HG02588 (cell line): ENCODE results near the gene MYO1B.

Experiments used
- ATAC-seq: cut with Tn5 transposase; IDR thresholded peaks from one replicate; pipeline ENCODE4 v1.9.1; 2021; ENCODE audit warnings: mild to moderate bottlenecking, moderate library complexity; ENCODE audit not compliant: unreplicated experiment

The MYO1B gene

GRCh38 chr2:191355170-191355758, 110.1 kb downstream of the MYO1B start:
- no peak for ATAC-seq

GRCh38 chr2:191357678-191358077, 112.5 kb downstream of the MYO1B start:
- no peak for ATAC-seq

DNA sequence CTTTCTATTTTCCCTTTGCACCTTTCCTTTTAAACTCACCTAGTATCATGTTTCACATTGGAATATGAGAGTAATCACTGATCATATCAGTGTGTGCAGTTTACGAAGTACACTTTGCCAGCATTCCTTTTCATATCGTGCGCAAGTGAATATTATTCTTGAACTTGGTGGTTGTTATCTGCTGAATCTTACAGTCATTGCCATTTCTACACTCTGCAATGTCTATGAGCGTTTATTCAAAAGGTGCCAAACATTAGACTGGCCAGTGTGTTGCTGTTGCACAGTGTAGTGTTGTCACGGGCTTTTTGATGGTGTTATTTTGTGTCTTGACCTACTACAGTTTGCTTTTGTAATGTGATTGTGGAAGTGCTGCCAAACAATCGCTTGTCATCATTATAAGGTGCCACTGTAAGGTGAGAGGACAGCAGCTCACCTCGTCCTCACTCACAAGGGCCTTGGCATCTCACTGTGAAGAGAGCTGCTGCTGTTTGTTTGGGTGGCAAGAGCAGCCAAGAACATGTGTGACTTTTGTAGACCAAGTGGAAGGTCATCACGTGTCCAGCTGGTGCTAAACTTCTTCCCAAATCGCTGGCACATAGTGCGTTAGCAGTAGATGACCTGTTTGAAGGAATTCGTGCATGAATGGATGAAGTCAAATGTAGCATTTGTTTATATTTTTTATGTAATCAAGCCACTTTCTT, 113.3 kb downstream of the MYO1B start:
- no peak for ATAC-seq

DNA sequence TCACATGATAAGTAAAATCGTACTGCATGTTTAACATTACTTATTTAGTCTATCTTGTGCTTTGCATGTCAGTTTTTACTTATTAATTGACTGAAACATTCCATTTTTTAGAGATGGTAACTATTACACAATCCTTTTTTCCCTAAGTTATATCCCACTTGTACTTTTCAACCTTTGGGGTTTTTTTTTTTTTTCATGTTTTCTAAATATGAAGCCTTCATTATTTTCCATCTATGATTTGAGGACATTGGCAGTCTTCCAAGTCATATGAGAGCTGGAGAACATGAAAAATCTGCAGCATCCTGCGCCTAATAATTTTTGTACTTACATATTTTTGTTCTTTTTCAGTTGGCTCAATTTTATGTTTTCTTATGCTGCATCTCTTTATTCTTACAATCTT, 113.9 kb downstream of the MYO1B start:
- no peak for ATAC-seq

GRCh38 chr2:191360918-191361317, 115.7 kb downstream of the MYO1B start:
- ATAC-seq = no peak

DNA sequence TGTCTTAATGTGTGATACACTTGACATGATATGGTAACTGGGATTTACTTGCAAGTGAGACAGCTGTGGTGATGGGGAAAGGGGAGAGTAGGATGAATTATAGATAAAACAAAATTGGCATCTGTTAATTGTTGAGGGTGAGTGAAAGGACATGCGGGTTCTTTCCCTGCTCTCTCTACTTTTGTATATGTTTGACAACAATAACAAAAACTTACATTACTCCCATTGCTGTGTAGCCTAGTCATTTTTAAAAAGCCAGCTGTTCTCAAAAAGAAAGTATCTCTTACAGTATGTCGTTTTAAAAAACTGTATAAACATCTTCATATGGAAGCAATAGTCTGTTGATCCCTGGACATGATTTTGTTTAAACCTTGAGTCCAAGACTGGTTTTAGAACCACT, 117.6 kb downstream of the MYO1B start:
- no peak for ATAC-seq

DNA sequence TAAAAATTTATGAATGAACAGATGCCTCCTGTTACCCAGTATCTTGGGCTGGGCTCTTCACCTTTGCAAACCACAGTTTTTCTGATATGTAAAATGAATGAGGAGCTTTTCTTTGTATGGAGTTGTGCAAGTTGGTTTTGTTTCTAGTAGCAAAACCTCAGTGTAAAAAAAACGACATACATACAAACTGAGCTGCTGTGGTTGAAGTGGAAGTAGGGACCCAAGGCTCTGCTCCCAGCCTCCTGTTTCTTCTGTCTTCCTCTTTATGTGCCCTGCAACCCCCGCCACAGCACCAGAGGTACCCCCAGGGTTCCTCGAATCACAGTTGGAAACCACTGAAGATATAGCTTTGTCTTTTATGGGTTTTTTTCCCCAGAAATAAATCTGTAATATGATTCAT, 118.1 kb downstream of the MYO1B start:
- ATAC-seq = no peak

GRCh38 chr2:191365089-191365488, 119.9 kb downstream of the MYO1B start:
- ATAC-seq = no peak

DNA sequence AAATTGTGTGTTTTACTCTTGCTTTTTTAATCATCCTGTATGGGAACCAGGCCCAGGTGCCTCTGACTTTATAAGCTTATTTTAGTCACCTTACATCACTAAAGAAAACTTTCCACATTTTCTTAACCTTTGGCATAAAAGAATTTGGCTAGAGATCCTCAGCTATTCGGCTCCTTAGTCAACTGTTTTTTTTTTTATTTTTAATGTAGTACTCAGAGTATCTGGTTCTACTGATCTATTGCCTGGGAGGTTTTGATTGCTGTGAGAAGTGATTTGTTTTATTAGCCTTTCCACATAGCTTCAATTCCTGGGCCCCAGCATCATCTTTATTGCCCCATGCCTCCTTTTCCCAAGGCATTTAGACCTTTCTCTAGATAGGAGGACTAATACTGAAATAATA, 121.0 kb downstream of the MYO1B start:
- no peak for ATAC-seq

- no peak for ATAC-seq
Observed at GRCh38 chr2:191369034-191369433, 123.8 kb downstream of the MYO1B start.

GRCh38 chr2:191374366-191374765, 129.2 kb downstream of the MYO1B start:
- no peak for ATAC-seq

- no peak for ATAC-seq
Observed at GRCh38 chr2:191374939-191375338, 129.7 kb downstream of the MYO1B start.

DNA sequence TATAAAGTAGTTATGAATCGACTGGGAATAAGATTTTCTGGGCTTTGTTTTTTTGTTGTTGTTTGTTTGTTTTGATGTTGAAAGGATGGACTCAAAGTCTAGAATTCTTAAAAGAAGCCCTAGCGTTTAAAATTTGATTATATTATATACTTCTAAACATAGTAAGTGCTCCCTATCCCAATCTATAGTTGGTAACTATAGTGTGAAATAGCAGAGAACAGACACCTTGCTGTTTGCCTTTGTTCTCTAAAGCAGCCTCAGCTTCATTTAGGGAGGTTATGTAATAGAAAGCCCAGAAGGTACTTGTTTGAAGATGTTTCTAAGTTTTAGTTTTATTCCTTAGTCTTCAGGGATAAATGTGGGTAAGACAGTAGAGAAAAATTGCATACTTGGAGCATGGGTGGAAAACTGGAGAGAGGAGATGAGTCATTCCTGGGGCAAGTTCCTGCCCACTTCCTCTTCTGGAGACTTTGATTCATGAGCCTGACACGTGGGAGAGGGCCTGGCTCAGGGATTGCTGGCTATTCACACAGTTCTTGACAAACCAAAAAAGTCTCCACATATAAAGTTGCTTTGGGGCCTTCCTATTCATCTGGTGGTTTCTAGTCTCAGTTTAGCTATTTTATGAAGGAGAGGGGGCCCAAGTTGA, 131.9 kb downstream of the MYO1B start:
- peak; percentile 63 for ATAC-seq

DNA sequence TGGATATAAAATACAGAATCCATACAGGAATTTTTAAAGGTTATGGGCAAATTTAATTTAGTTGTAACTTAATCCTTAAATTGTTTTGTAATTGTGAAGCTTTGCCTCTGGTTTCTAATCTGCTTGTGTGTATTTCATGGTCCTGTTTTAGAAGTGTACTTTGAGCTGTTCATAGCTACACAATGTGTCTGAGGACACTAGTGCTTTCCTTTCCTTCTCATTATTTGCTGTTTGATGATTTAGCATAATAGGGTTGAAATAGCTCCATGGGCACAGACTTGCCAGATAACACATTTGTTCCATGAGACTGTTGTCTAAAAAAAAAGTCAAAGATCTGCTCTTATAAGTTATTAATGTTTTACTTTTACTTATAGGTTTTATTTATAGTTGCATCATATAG, 134.2 kb downstream of the MYO1B start:
- ATAC-seq = no peak

- no peak for ATAC-seq
Observed at GRCh38 chr2:191382801-191383200, 137.6 kb downstream of the MYO1B start.

- ATAC-seq = no peak
Observed at GRCh38 chr2:191383486-191383885, 138.3 kb downstream of the MYO1B start.

DNA sequence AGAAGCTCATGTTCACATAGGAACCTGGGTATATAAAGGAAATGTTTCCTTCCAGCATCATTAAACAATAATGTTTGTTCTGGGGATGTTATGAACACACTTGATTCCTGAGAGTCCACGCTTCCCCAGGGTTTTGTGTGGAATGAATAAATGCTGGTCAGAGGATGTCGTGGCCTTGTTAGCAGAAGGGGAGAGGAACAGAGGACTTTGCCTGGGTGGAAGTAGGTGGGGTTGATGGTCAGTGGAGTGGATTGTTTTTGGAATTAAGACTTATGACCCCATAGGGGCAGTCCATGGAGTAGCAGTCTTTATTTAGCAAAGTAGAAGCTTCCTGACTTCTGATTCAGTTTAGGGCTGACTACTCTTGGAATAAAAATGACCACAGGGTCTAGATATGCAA, 139.6 kb downstream of the MYO1B start:
- ATAC-seq = no peak

- ATAC-seq = no peak
Observed at GRCh38 chr2:191385416-191386160, 140.4 kb downstream of the MYO1B start.

DNA sequence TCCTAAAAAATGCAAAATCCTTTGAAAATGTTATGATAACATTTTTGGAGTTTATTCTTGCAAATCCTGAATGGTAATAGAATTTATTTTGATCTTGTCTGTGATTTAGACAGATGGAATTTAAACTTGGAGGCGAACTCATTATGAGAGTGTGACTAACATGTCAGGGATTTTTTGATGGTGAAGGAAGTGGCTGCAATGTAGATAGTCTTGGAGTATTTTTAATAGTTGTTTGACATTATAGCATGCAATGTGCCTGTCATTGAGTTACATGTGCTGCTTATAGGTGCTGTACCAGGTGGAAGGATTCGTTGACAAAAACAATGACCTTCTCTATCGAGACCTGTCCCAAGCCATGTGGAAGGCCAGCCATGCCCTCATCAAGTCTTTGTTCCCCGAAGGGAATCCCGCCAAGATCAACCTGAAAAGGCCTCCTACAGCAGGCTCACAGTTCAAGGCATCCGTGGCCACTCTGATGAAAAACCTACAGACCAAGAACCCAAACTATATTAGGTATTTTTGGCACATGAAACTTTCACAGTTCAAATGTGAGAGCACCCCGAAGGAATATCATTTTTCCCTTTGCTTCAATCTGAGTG, 141.8 kb downstream of the MYO1B start:
- ATAC-seq = no peak

- no peak for ATAC-seq
Observed at GRCh38 chr2:191389288-191389687, 144.1 kb downstream of the MYO1B start.

DNA sequence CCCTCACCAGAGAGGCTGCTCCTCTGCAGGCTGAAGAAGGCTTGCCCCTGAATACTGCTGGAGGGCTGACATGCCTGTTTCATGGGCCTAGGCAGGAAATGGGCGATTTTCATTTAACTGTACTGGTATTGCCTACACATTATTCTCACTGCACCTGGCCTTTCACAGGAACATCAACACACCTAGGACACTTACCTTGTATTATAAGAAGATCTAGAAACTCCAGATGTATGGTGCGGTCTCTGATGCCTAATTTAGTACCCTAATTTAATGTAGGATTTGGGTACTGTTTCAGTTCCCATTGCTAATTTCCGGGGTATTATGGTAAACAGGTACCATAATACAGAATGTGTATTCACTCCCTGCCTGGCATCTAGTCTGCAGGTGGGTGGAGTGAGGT, 146.0 kb downstream of the MYO1B start:
- ATAC-seq = no peak
